ENCODE measurements around the gene SPEF2. TPM values are rescaled to one million over a fixed set of nuclear protein-coding genes. Genes with fewer than 3 reads are reported as not detected.

SPEF2 gene
- total and polyA plus RNA-seq, 10 of the 15 experiments (the other 5 are each of a cell fraction or from before 2014, with no cell fraction given), result 0.03 to 2.0 (median 0.07) TPM; not detected in 3

- ATAC-seq (peak; percentile 65), DNase-seq (ENCODE audit: low read depth, low spot score) (peak; percentile 26), FAIRE-seq (peak; percentile 73)
- in situ Hi-C loops (cut with MboI), result no loop called here
- no peak overlapping the region for H3K9ac ChIP-seq (ENCODE audit: control insufficient read depth, insufficient read depth, low read length)
- ChIA-PET RAD21 (ENCODE audit: unreplicated experiment) (interaction anchor here (0.7 to 2.6 kb wide), 11 partner anchors 8 to 199 kb away, joined by 3 to 12 read pairs (median 3); no protein-coding TSS in a partner anchor), SMC1A (ENCODE audit: uncharacterized antibody, unreplicated experiment) (interaction anchor here (0.6 to 15.1 kb wide), 12 partner anchors 11 to 74 kb away, joined by 3 to 238 read pairs (median 6); no protein-coding TSS in a partner anchor), CTCF (interaction anchor here (0.8 to 2.4 kb wide), 12 partner anchors 10 to 75 kb away, joined by 3 to 10 read pairs (median 4); no protein-coding TSS in a partner anchor), POLR2A (interaction anchor here (0.6 kb wide), 1 partner anchor 53 kb away, joined by 3 read pairs; no protein-coding TSS in a partner anchor)
- BruUV-seq (replicated peaks), result no TSS peak
- no peaks in the 10 kb centered on the region for H3K79me2 ChIP-seq (ENCODE audit: control insufficient read depth, insufficient read depth, low read length)
- 12% methylated on average over 8 of the region's 8 CpGs for WGBS (ENCODE audit: insufficient coverage, insufficient replicate concordance, low lambda C conversion rate, missing lambda C conversion rate)
- H3K4me2 ChIP-seq (ENCODE audit: control insufficient read depth, insufficient read depth), result peak overlapping the region; percentile 41
- peaks cover 18% of the 10 kb centered on the region for H3K4me1 ChIP-seq (ENCODE audit: control insufficient read depth, insufficient read depth, low read length)
- H3K27ac ChIP-seq (ENCODE audit: control insufficient read depth, insufficient read depth), result no peak overlapping the region
- H4K20me1 ChIP-seq (ENCODE audit: control insufficient read depth, insufficient read depth), result no peaks in the 10 kb centered on the region
- no peak overlapping the region for H3K4me3 ChIP-seq
- peaks cover 4% of the 10 kb centered on the region; the same call in 1 of the 3 replicates for H3K9me3 ChIP-seq (replicated peaks; ENCODE audit: control insufficient read depth, insufficient read depth, low read length)
- no peaks in the 10 kb centered on the region for H3K36me3 ChIP-seq (ENCODE audit: control insufficient read depth in 2 of 2, insufficient read depth in 2 of 2, low read length in 1 of 2)
- intact Hi-C loops (cut with micrococcal nuclease; ENCODE audit: unreplicated experiment), result loop anchor here (2.0 to 5.0 kb wide), 2 partner anchors 73 to 75 kb away; no protein-coding TSS in a partner anchor
- H3K27me3 ChIP-seq (replicated peaks in 1 of 2; ENCODE audit: control insufficient read depth in 2 of 2, insufficient read depth in 2 of 2, low read length in 1 of 2), result no peaks in the 10 kb centered on the region
- H2AFZ ChIP-seq (ENCODE audit: control insufficient read depth, low read depth, low read length), result peak overlapping the region; percentile 15; the same call in 1 of the 2 replicates
- TF ChIP-seq IKZF2 (IDR thresholded peaks at IDR 0.05) (peak; percentile 76 to 82), PBX3 (IDR thresholded peaks at IDR 0.05; ENCODE audit: insufficient replicate concordance, low read depth, low read length) (no peak), SKIL (IDR thresholded peaks at IDR 0.05; ENCODE audit: low read depth, poor library complexity, severe bottlenecking) (peak; percentile 34), NBN (IDR thresholded peaks at IDR 0.05) (0 out of 2 replicates have a peak, but pooled peaks have one; percentile 3), CTCF (IDR thresholded peaks at IDR 0.05 in 2 of 3, conservative IDR thresholded peaks at IDR 0.05 in 1 of 3; ENCODE audit: control insufficient read depth in 2 of 3, extremely low read depth in 1 of 3, insufficient read depth in 1 of 3, low read depth in 3 of 3, low read length in 3 of 3) (peak in 2 of 3 experiments; percentile 3 to 23; a peak in 1 of 6 replicates), SMARCA5 (IDR thresholded peaks at IDR 0.05) (0 out of 2 replicates have a peak, but pooled peaks have one; percentile 33), FOXM1 (IDR thresholded peaks at IDR 0.05; ENCODE audit: low read depth, low read length) (0 out of 2 replicates have a peak, but pooled peaks have one; percentile 24), NFYB (IDR thresholded peaks at IDR 0.05; ENCODE audit: insufficient read depth, low read depth, low read length) (no peak), BACH1 (IDR thresholded peaks at IDR 0.05; ENCODE audit: borderline replicate concordance) (peak; percentile 27; the same call in 1 of the 2 replicates), MTA2 (IDR thresholded peaks at IDR 0.05; ENCODE audit: low read depth) (peak; percentile 41; the same call in 1 of the 2 replicates), EP300 (IDR thresholded peaks at IDR 0.05; ENCODE audit: borderline replicate concordance in 1 of 2, control insufficient read depth in 1 of 2, low read depth in 2 of 2, low read length in 2 of 2) (peak; percentile 31 to 41; a peak in 1 of 4 replicates), NR2C1 (IDR thresholded peaks at IDR 0.05) (no peak), MEF2A (IDR thresholded peaks at IDR 0.05; ENCODE audit: insufficient read depth, low read depth, low read length) (no peak), RELB (IDR thresholded peaks at IDR 0.05; ENCODE audit: low read depth) (peak; percentile 71), SREBF2 (IDR thresholded peaks at IDR 0.05; ENCODE audit: low read length) (no peak)
Measured at GRCh38 chr5:35852084-35852734, 234.5 kb downstream of the SPEF2 start.
